Activated CD4-positive, alpha-beta T cell treated with anti-CD3 and anti-CD28 coated beads, Interleukin-2, amount 10 ng/mL, durations not matched to agents 24 days and 14 days (primary cell): ENCODE measurements around the gene SRSF5. TPM values are rescaled to one million over a fixed set of nuclear protein-coding genes. Genes with fewer than 3 reads are reported as not detected.
A peak's percentile ranks its signal among the peaks of the same experiment; 100 is the strongest.

Source experiments
- DNase-seq: peaks from one replicate; pipeline ENCODE4 v3.0.0; 2022
- H3K27ac Mint-ChIP-seq: one replicate; pipeline ENCODE4 v1.8.0; 2022; ENCODE audit warnings: mild to moderate bottlenecking, mixed read lengths
- H3K27me3 Mint-ChIP-seq: one replicate; pipeline ENCODE4 v1.8.0; 2022; ENCODE audit warnings: mixed read lengths
- H3K36me3 Mint-ChIP-seq: one replicate; pipeline ENCODE4 v1.8.0; 2022; ENCODE audit warnings: low read depth, mild to moderate bottlenecking, mixed read lengths
- H3K4me1 Mint-ChIP-seq: one replicate; pipeline ENCODE4 v1.8.0; 2021; ENCODE audit warnings: mixed read lengths
- H3K4me3 Mint-ChIP-seq: one replicate; pipeline ENCODE4 v1.8.0; 2022; ENCODE audit warnings: mild to moderate bottlenecking, moderate library complexity, mixed read lengths
- H3K9me3 Mint-ChIP-seq: one replicate; pipeline ENCODE4 v1.8.0; 2021; ENCODE audit warnings: mixed read lengths
- intact Hi-C: fragments of 100-400 bp; cut with micrococcal nuclease; formaldehyde crosslinking; loops from one replicate; pipeline ENCODE4 v1.15.1; 2023
- total RNA-seq: library from RNA; stranded (reverse); gene quantifications from 2 replicates; pipeline ENCODE4 v1.2.3, GENCODE V29; 2022

SRSF5 gene
- total RNA-seq, 1 donor from 2014 or later, result 319 TPM

DNA sequence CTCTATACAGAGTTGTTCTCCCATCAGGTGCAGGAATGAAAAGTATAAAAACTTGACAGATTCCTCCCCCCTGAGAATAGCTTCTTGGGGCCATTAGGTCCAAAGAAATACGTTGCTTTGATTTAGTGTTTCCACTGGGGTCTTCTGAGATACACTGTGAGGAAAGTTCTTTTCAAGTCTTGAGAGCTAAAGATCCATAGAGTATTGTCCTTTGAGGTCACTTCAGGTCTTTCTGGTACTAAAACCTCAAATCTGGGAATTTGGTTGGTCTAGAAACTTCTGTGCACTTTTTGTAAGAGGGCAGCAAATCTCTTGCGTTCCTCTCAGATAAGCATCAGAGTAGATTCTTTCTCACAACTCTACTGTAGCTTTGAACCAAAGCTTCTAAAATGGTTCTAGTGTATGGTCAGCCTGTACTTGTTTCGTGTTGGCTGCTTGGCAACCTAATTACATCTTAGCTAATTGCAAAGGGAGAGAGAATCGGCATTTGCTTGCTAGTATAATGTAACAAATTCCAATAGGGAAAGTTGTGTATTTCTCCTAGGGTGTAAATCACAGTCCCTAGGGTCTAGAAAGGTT, 10.0 kb downstream of the SRSF5 start:
- DNase-seq, result no peak
- peak overlapping the region; percentile 20 for H3K4me3 Mint-ChIP-seq
- intact Hi-C loops, result no loop called here
- peak overlapping the region; percentile 53 for H3K27ac Mint-ChIP-seq
- no peaks in the 10 kb centered on the region for H3K27me3 Mint-ChIP-seq
- no peaks in the 10 kb centered on the region for H3K9me3 Mint-ChIP-seq
- H3K36me3 Mint-ChIP-seq, result peaks cover 80% of the 10 kb centered on the region
- peaks cover 37% of the 10 kb centered on the region for H3K4me1 Mint-ChIP-seq

DNA sequence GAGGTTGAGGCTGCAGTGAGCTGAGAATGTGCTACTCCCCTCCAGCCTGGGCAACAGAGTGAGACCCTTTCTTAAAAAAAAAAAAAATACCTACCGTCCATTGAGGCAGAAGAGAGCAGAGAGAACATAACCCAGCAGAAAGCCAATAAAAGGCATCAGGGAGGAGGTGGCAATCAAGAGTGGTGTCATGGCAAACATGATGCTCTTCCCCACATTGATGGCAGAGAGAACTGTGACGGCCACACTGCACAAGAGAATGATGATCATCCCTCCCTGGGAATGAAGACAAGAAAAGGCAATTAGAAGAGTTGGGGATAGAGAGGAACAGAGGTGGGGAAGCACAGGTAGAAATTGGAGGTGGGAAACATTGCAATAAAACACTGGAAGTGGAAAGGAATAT, 12.1 kb downstream of the SRSF5 start:
- no peak overlapping the region for H3K4me3 Mint-ChIP-seq
- H3K9me3 Mint-ChIP-seq, result no peaks in the 10 kb centered on the region
- no peaks in the 10 kb centered on the region for H3K27me3 Mint-ChIP-seq
- peaks cover 60% of the 10 kb centered on the region for H3K36me3 Mint-ChIP-seq
- H3K27ac Mint-ChIP-seq, result peak overlapping the region; percentile 10
- intact Hi-C loops, result no loop called here
- H3K4me1 Mint-ChIP-seq, result peaks cover 27% of the 10 kb centered on the region
- DNase-seq, result no peak

DNA sequence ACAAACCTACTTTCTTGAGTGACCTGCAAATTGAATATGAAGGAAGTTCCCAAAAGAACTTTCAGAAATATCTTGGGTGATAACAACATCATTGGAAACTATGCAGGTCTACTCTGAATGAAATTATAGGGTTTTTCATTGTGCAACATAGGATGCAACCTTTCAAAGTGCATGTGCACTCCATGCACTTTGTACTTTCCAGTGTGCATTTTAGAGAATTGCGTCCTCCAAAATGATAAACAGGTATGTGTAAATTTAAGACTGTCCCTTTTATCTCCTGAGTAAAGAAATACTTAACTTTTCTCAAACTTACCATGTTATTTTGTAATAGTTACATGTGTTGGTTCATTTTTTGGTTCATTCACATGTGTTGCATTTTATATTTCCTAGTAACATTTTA, 13.2 kb downstream of the SRSF5 start:
- H3K27ac Mint-ChIP-seq, result no peak overlapping the region
- DNase-seq, result no peak
- H3K36me3 Mint-ChIP-seq, result peaks cover 50% of the 10 kb centered on the region
- H3K4me3 Mint-ChIP-seq, result no peak overlapping the region
- H3K27me3 Mint-ChIP-seq, result no peaks in the 10 kb centered on the region
- H3K9me3 Mint-ChIP-seq, result no peaks in the 10 kb centered on the region
- H3K4me1 Mint-ChIP-seq, result peaks cover 23% of the 10 kb centered on the region
- intact Hi-C loops, result no loop called here

DNA sequence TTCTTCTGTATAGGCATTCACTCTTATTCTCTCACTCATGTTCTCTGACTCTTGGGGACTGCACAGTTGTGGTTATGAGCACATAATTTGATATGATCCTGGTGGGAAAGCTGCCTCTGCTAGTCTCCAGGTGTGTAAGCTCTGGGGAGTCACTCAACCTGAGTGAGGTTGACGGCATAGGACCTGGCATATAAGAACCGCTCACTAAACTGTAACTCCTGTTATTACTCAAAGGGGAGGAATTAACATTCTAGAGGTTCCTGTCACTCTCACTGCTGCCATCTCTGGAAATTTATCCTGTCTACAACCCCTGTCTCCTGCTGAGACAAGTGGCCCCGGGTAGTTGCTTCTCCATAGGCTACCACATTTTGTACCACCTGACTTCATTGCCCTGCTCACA, 14.0 kb downstream of the SRSF5 start:
- Mint-ChIP-seq H3K4me3 (no peak overlapping the region), H3K27me3 (no peaks in the 10 kb centered on the region), H3K9me3 (no peaks in the 10 kb centered on the region), H3K27ac (no peak overlapping the region), H3K36me3 (peaks cover 42% of the 10 kb centered on the region), H3K4me1 (peaks cover 18% of the 10 kb centered on the region)
- no peak for DNase-seq
- intact Hi-C loops, result no loop called here

DNA sequence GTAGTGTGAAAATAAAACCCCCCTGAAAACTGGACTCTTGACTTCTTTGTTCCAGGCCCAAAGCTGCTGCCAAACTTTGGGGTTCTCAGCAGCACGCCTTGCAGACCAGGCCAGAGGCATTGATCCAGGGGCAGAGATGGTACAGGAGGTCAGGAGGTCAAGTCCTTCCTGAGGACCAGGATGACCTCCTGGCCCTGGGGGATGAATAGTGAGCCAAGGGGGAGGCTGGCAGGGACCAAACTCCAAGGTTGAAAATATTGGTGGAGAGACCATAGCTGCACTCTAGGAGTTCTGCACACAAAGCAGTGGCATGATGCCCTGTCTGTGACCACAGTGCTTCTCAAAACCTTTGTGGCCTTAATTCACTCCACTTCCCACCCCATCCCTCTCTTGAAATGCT, 18.0 kb downstream of the SRSF5 start:
- no peak for DNase-seq
- no peaks in the 10 kb centered on the region for H3K4me1 Mint-ChIP-seq
- no peaks in the 10 kb centered on the region for H3K27me3 Mint-ChIP-seq
- H3K36me3 Mint-ChIP-seq, result peaks cover 7% of the 10 kb centered on the region
- H3K4me3 Mint-ChIP-seq, result no peak overlapping the region
- no peaks in the 10 kb centered on the region for H3K9me3 Mint-ChIP-seq
- intact Hi-C loops, result no loop called here
- no peak overlapping the region for H3K27ac Mint-ChIP-seq

DNA sequence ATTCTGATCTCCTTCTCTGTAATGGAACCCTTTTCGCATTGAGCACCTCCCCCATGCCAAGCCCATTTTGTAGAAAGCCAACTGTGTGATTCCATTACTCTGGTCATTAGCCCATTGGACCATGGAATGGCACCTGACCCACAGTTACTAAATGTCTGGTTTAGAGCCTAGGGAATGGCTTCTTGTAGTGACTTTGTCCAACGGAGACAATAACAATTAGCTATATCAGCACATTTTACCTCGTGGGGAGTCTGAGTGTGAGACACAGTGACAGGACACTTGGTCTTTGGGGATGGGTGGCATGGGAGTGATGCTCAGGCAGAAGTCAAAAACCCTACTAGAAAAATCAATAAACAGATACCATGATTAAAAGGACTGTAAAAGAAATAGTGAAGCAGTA, 19.7 kb downstream of the SRSF5 start:
- H3K4me1 Mint-ChIP-seq, result no peaks in the 10 kb centered on the region
- H3K27ac Mint-ChIP-seq, result no peak overlapping the region
- no peaks in the 10 kb centered on the region for H3K36me3 Mint-ChIP-seq
- H3K9me3 Mint-ChIP-seq, result no peaks in the 10 kb centered on the region
- DNase-seq, result no peak
- intact Hi-C loops, result no loop called here
- no peaks in the 10 kb centered on the region for H3K27me3 Mint-ChIP-seq
- no peak overlapping the region for H3K4me3 Mint-ChIP-seq

DNA sequence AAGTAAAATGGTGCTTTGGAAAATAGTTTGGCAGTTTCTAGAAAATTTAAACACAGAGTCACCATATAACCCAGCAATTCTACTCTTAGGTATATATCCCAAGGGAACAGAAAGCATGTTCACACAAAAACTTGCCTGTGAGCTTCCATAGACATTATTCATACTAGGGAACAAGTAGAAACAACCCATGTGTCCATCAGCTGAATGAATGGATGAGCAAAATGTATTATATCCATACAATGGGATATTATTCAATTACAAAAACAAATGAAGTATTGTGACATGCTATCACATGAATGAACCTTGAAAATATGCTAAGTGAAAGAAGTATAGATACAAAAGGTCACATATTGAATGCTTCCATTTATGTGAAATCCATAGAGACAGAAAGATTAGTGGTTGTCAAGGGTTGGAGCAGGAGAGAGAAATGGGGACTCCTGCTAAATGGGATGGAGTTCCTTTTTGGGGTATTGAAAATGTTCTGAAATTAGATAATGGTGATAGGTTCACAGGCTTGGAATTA, 22.2 kb downstream of the SRSF5 start:
- Mint-ChIP-seq H3K4me1 (no peaks in the 10 kb centered on the region), H3K9me3 (no peaks in the 10 kb centered on the region), H3K27ac (no peak overlapping the region), H3K4me3 (no peak overlapping the region), H3K27me3 (no peaks in the 10 kb centered on the region), H3K36me3 (no peaks in the 10 kb centered on the region)
- no peak for DNase-seq
- intact Hi-C loops, result no loop called here

DNA sequence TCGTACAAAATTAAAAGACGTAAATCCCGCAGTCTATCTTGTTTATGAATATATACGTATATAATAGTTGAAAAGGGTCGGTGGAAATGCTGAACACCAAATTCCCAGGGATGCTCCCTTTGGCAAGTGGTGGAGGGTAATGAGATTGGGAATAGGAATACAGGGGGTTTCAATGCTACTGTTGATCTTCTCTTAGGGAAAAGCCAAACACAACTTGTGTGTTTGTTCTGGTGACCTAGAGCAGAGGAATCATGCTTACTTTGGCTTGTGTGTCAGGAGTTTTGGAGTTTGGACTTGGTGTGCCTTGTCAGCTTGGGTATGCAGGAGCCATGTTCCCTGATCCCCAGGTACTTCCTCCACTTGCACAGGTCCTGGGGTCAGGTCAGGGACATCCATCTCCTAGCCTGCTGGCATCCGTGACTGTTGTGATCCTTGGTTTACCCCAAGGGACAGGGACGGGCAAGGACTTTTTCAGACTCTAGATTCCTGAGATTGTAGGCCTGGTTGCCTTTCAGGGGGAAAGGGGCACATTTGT, 26.0 kb downstream of the SRSF5 start:
- no peaks in the 10 kb centered on the region for H3K9me3 Mint-ChIP-seq
- H3K36me3 Mint-ChIP-seq, result no peaks in the 10 kb centered on the region
- no peaks in the 10 kb centered on the region for H3K4me1 Mint-ChIP-seq
- no peaks in the 10 kb centered on the region for H3K27me3 Mint-ChIP-seq
- H3K4me3 Mint-ChIP-seq, result no peak overlapping the region
- H3K27ac Mint-ChIP-seq, result no peak overlapping the region
- intact Hi-C loops, result no loop called here
- DNase-seq, result no peak

DNA sequence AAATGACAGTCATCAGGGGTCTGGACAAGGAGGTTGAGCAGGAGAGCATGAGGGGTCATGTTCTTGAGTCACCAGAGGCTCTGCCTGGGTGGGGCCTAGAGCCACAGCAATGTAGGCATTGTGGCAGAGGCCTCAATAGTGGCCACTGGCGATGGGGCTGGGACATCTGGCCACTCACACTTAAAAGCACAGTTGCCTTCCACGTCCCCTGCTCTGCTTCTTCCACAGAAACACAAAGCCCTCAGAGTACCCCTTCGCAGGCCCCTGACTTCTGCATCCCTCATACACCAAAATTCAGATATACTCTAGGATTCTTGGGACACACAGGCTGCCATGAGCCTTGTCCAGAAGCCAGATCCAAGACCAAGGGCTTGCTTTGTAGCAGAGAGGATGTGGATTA, 27.8 kb downstream of the SRSF5 start:
- peaks cover 2% of the 10 kb centered on the region for H3K27me3 Mint-ChIP-seq
- no peaks in the 10 kb centered on the region for H3K9me3 Mint-ChIP-seq
- intact Hi-C loops, result no loop called here
- no peak for DNase-seq
- H3K4me1 Mint-ChIP-seq, result no peaks in the 10 kb centered on the region
- H3K4me3 Mint-ChIP-seq, result no peak overlapping the region
- H3K36me3 Mint-ChIP-seq, result no peaks in the 10 kb centered on the region
- no peak overlapping the region for H3K27ac Mint-ChIP-seq

DNA sequence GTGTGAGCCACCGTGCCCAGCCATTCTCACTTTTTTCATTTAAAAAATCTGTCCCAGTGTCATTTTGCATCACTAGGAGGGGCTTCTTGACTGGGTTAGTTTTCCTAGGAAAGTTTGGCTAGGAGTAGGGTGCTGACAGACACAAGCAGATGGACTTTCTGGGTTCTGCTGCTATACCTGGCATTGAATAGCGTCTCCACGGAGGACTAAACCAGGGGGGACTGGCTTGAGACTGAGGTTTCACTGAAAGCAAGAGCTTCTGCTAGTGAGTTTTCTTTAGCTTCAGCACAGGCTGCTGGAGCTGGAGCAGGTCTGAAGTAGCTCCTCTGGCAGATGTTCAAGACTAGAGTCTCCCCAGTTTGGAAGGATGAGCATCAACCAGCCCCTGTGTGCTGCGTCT, 28.7 kb downstream of the SRSF5 start:
- intact Hi-C loops, result no loop called here
- Mint-ChIP-seq H3K9me3 (no peaks in the 10 kb centered on the region), H3K4me3 (no peak overlapping the region), H3K27me3 (peaks cover 2% of the 10 kb centered on the region), H3K27ac (no peak overlapping the region), H3K36me3 (no peaks in the 10 kb centered on the region), H3K4me1 (no peaks in the 10 kb centered on the region)
- no peak for DNase-seq

DNA sequence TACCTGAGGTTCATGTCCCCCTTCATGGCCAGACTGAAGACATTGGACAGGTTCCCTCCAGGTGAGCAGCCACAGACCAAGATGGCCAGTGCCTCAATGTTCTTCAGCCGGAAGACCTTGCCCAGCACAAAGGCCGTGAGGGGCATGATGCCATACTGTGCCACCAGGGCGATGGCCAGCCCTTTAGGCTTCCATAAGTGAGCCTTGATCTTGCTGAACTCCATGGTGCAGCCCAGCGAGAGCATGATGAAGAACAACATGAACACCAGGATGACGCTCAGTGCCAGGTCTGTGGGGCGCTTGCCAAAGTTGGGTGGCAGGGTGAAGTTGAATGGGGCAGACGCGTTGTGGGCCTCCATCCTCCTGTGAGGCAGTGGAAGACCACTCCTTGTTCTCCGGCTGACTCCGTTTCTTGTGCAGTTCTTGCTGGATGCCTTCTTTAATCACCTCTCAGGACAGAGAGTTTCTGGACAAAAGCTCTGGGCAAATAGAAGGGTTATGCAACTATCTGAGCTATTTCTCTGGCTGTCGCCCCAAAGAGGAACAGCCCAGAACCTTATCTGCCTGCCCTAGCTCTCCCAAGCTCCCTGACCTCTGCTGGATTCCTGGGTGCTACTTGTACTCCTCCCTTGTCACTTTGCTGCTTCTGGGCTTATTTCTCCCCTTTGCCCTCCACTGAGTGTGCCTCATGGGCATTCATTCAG, 30.0 kb downstream of the SRSF5 start, which contains the start of gene SLC10A1:
TSS of gene SLC10A1 (minus strand) at position 445 of the 704 bp plus-strand sequence. CDS start at position 359, 86 bp downstream.
- Mint-ChIP-seq H3K36me3 (no peaks in the 10 kb centered on the region), H3K4me3 (no peak within 1 kb of the TSS), H3K27me3 (peaks cover 5% of the 10 kb centered on the region), H3K4me1 (no peaks in the 10 kb centered on the region), H3K27ac (no peak within 1 kb of the TSS), H3K9me3 (no peaks in the 10 kb centered on the region)
- DNase-seq, result no peak
- intact Hi-C loops, result no loop called here

DNA sequence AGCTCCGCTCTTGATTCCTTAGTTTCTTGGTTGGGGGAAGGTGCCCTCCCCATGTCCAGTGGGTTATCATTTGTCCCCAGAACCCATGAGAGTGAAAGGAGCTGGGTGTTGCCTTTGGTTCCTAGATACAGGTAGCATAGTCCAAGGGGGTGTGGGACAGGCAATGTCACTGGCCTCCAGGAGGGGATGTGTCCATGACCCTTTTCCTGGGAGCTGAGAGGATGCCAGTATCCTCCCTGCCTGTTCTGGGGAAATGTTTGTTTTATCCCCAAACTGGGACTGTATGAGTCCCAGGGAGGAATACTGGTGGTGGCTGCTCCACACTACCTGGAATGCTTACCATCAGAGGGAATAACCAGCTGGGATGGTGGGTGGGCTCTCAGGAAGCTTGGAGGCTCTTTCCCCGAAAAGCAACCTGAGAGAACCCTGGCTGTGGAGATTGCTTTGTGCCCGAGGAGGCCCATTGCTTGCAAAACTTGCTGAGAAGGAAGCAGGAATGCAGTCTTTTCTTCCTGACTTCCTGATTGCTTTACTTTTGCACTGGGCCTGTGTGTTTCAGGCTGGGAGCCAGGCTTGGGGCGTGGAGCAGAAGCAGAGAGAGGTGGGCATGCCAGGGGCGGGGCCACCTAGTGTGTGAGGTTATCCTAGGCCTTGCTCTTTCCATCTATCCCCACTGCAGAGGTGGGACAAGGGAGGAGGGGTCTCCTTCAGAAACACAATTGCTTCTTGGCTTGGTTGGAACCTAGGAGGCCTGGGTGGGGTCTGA, 30.8 kb downstream of the SRSF5 start:
- H3K27me3 Mint-ChIP-seq, result peaks cover 10% of the 10 kb centered on the region
- DNase-seq, result no peak
- no peaks in the 10 kb centered on the region for H3K9me3 Mint-ChIP-seq
- no peaks in the 10 kb centered on the region for H3K4me1 Mint-ChIP-seq
- no peaks in the 10 kb centered on the region for H3K36me3 Mint-ChIP-seq
- H3K4me3 Mint-ChIP-seq, result no peak overlapping the region
- intact Hi-C loops, result no loop called here
- H3K27ac Mint-ChIP-seq, result no peak overlapping the region

DNA sequence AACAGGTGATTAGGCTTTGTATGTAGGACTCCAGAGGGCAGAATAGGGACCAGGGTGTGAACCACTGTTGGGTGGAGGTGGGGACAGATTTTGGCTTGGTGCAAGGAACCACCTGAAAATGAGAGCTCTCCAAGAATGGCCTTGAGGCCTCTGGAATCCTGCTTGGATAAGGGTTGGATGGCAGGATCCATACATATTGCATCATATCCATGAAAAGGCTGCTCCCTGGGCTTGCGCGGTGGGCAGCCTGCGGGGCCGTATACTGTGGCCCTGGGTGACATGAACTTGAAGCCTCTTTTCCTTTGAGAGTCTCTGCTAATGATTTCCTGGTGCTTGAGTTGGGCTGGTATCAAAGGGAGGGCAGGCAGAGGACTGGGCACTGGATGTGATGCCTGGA, 31.4 kb downstream of the SRSF5 start:
- Mint-ChIP-seq H3K9me3 (no peaks in the 10 kb centered on the region), H3K36me3 (no peaks in the 10 kb centered on the region), H3K4me1 (no peaks in the 10 kb centered on the region), H3K27me3 (peaks cover 10% of the 10 kb centered on the region), H3K27ac (no peak overlapping the region), H3K4me3 (no peak overlapping the region)
- DNase-seq, result no peak
- intact Hi-C loops, result no loop called here

DNA sequence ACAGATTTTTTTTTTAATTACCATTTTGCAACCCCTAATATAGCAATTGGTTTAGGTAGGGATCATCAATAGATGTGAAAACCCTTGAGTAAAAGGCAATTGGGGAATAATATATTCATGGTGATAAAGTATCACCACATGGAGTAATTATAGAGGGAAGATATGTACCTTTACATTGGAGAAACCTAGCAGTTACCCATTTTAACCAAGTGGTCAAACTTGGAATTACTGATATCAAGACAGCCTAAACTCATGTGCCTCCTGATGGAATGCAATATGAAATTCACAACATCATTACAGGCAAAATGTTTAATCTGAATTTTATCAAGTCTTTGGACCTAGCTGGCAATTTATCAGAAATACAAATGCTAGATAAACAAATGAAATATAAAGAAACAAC, 36.8 kb downstream of the SRSF5 start:
- H3K9me3 Mint-ChIP-seq, result no peaks in the 10 kb centered on the region
- H3K36me3 Mint-ChIP-seq, result no peaks in the 10 kb centered on the region
- no peak for DNase-seq
- peaks cover 31% of the 10 kb centered on the region for H3K27me3 Mint-ChIP-seq
- intact Hi-C loops, result no loop called here
- no peak overlapping the region for H3K27ac Mint-ChIP-seq
- no peaks in the 10 kb centered on the region for H3K4me1 Mint-ChIP-seq
- H3K4me3 Mint-ChIP-seq, result no peak overlapping the region
